IPS-NIHi7 (cell line): ENCODE measurements around the gene PGA4.
A peak's percentile ranks its signal among the peaks of the same experiment; 100 is the strongest.
"Not testable (repeated sequence)": the region's sequence is repeated elsewhere in the genome, so short reads cannot be mapped to it uniquely, and the experiment has no call there.

Experiments used
- DNase-seq: peaks from one replicate; pipeline ENCODE4 v3.0.0; 2012; ENCODE audit warnings: mixed read lengths; ENCODE audit errors: extremely low spot score

The PGA4 gene

DNA sequence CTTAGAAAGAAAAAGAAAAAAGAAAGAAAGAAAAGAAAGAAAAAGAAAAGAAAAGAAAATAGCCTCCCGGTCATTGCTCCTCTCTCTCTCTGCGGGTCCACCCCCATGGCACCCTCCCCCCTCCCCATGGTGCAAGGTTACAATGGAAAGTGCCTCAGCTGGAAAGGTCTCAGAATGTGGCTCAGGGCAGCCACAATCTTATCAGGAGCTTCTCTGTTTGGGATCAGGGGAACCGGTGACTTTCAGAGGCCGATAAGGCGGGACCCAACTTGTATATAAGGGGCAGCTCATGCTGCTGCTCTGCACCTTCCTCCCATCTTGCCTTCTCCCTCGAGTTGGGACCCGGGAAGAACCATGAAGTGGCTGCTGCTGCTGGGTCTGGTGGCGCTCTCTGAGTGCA, at the start of gene PGA4:
TSS of gene PGA4 (plus strand) at position 301 of the 400 bp plus-strand sequence. CDS start at position 355, 54 bp downstream.
- DNase-seq = not testable (repeated sequence)

- DNase-seq = no peak
Observed at GRCh38 chr11:61172356-61172755, 49.8 kb upstream of the PGA4 start.

GRCh38 chr11:61172888-61173287, 49.3 kb upstream of the PGA4 start:
- DNase-seq = no peak

- peak; percentile 5 for DNase-seq
Observed at GRCh38 chr11:61173456-61173855, 48.7 kb upstream of the PGA4 start.

DNA sequence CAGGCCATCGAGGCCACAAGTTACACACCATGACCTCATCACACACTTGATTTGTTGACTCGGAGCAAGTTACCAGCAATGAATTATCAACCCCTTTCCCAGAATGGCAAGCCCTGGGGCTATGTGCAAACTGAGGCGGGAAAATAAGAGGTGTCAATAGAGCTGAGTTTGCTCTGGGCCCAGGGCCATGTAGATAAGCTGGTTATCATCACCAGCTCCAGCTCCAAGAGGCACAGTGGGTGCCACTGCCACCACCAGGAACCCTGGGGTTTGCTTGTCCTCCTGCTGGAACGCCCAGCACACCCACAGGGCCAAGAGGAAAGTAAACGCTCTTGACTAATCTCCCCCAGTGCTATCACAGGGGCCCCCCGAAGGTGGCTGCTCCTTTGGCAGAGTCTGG, 47.9 kb upstream of the PGA4 start:
- DNase-seq = no peak

DNA sequence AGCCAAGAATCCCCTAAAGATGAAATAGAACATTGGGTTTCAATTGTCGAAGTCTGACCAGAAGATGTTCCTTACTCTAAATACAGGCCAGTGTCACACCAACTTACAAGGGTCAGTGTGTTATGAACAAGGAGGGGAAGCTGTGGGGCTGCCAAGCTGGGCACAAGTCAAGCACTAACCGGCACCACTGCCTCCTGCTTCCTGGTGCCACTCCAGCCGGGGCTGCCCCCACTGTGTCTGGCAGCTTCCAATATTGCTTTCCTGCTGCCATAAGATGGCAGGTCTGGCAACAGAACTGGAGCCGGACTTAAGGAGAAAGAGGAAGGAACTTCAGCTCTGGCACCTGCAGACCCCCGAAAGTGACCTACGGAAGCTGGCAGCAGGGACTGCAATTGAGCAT, 47.2 kb upstream of the PGA4 start:
- no peak for DNase-seq

DNA sequence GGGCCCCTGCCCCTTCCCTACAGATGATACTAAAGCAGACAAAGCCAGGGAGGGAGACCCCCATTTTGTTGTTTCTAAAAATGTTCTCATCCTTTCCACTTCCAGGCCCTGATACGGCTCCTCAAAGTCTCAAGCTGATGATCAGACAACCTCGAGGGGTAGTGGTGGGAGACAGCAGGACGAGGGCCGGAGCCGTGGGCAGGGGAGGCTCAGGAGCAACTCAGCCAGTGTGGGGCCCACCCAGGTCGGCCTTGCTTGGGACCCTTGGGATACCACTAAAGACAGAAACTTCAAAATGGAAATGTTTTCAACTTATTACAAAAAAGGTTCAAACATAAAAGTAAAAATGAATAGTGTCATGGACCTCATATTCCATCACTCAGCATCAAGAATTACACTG, 45.7 kb upstream of the PGA4 start:
- DNase-seq = no peak

- DNase-seq = not testable (repeated sequence)
Observed at GRCh38 chr11:61180205-61180604, 41.9 kb upstream of the PGA4 start.

DNA sequence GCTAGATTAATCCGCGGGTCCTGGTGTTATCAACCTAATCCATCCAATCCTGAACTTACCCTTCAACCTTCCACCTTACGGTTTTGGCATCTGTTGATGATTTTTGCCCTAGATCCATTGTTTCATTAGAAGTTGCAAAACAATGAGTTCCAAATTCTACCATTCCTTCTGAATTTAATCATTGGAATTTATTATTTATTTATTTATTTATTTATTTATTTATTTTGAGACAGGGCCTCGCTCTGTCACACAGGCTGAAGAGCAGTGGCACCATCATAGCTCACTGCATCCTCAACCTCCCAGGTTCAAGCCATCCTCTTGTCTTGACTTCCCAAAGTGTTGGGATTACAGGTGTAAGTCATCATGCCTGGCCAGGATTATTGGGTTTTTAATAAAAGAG, 40.7 kb upstream of the PGA4 start:
- no peak for DNase-seq

GRCh38 chr11:61183645-61184044, 38.5 kb upstream of the PGA4 start:
- no peak for DNase-seq

GRCh38 chr11:61186504-61186903, 35.6 kb upstream of the PGA4 start:
- no peak for DNase-seq

- DNase-seq = peak; percentile 86
Observed at GRCh38 chr11:61187505-61188130, 34.5 kb upstream of the PGA4 start.

DNA sequence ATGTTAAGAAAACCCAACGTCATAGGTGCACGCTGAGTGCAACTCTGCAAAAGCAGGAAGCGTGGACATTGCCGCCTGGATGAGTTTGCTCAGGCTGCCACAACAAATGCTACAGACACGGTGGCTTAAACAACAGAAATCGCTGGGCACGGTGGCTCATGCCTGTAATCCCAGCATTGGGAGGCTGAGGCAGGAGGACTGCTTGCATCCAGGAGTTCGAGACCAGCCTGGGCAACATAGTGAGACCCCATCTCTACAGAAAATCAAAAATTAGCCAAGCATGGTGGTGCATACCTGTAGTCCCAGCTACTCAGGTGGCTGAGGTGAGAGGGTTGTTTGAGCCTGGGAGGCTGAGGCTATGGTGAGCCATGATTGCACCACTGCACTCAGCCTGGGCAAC, 32.2 kb upstream of the PGA4 start:
- no peak for DNase-seq

- DNase-seq = peak; percentile 20
Observed at GRCh38 chr11:61193596-61193995, 28.6 kb upstream of the PGA4 start.

- DNase-seq = no peak
Observed at GRCh38 chr11:61194169-61194671, 27.9 kb upstream of the PGA4 start.

- DNase-seq = no peak
Observed at GRCh38 chr11:61194981-61195695, 27.0 kb upstream of the PGA4 start.

- no peak for DNase-seq
Observed at GRCh38 chr11:61195719-61196118, 26.4 kb upstream of the PGA4 start.

- no peak for DNase-seq
Observed at GRCh38 chr11:61198361-61198760, 23.8 kb upstream of the PGA4 start.

DNA sequence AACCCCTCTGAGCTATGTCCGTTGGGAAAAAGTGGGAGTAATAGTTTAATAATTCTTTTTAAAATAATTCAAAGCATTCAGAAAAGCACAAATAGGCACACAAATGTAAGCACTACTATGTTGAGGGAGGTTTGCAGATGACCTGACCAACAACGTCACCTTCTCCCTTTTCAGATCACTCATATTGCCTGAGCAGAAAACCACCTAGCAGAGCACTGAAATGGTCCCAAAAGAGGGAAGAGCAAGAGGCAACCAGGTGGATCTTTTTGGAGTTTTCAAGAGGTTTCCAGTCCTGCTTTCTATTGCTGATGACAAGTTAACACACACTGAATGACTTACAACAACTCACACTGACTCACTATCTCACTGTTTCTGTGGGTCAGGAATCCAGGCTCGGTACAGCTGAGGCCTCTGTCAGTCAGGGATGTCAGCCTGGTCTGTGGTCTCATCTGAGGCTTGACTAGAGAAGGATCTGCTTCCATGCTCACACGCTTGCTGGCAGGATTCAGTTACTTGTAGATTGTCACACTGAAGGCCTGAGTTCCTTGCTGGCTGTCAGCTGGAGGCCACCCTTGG, 23.1 kb upstream of the PGA4 start:
- no peak for DNase-seq

GRCh38 chr11:61201476-61201875, 20.7 kb upstream of the PGA4 start:
- DNase-seq = no peak

DNA sequence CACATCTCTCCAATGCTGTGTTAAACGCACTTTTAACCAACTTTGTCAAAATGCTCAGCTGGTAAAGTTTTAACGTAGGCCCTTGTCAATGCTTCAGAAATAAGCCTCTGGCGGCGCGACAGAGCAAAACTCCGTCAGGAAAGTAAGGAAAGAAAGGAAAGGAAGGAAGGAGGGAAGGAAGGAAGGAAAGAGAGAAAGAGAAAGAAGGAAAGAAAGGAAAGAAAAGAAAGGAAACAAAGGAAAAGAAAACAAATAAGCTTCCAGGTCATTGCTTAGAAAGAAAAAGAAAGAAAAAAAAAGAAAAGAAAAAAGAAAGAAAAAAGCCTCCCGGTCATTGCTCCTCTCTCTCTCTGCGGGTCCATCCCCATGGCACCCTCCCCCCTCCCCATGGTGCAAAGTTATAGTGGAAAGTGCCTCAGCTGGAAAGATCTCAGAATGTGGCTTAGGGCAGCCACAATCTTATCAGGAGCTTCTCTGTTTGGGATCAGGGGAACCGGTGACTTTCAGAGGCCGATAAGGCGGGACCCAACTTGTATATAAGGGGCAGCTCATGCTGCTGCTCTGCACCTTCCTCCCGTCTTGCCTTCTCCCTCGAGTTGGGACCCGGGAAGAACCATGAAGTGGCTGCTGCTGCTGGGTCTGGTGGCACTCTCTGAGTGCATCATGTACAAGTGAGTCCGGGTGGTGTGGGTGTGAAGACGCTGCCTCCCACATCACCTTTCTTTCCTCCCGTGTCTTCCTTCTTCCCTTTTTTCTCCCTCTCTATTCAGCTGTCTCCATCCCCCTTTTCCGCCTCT, 19.0 kb upstream of the PGA4 start, which contains the start of gene PGA3:
TSS of gene PGA3 (plus strand) at position 566 of the 797 bp plus-strand sequence. CDS start at position 616, 50 bp downstream.
- peak; percentile 22 for DNase-seq

- DNase-seq = not testable (repeated sequence)
Observed at GRCh38 chr11:61203873-61204272, 18.3 kb upstream of the PGA4 start.
